Ammon's horn (tissue), 1 donor: ENCODE results near the gene ITGBL1.

Source experiments
- DNase-seq: peaks from one replicate; pipeline ENCODE4 v3.0.0-alpha.2; 2016; ENCODE audit warnings: low spot score

Gene ITGBL1

DNA sequence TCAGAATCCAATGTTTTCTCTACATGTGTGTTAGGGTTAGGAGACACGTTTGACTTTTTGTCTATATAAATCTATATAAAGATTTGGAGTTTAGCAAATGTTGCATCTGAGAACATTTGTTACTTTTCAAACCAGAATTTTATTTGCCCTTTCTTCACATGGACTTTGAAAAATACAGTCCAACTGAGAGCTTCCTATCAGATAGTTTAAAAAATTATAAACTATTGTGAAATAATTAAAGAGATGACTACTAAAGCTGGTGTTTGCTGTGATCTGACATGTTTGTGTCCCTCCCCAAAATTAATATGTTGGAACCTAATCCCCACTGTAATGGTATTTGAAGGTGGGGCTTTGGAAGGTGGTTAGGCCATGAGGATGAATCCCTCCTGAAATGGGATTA, 297.1 kb downstream of the ITGBL1 start:
- DNase-seq, result no peak

- no peak for DNase-seq
These were observed 299.0 kb downstream of the ITGBL1 start for GRCh38 chr13:101751488-101751887.

- DNase-seq, result no peak
These were observed 300.0 kb downstream of the ITGBL1 start for GRCh38 chr13:101752432-101752831.

- no peak for DNase-seq
These were observed 302.9 kb downstream of the ITGBL1 start for GRCh38 chr13:101755228-101755887.

GRCh38 chr13:101757446-101758039, 305.1 kb downstream of the ITGBL1 start:
- DNase-seq, result peak; percentile 43

GRCh38 chr13:101763191-101763590, 310.7 kb downstream of the ITGBL1 start:
- DNase-seq, result no peak
